HG02973 (cell line): ENCODE data around the gene CSRNP3.
"Not testable (repeated sequence)": the region's sequence is repeated elsewhere in the genome, so short reads cannot be mapped to it uniquely, and the experiment has no call there.

ENCODE experiments used
- ATAC-seq: cut with Tn5 transposase; IDR thresholded peaks from one replicate; pipeline ENCODE4 v1.9.1; 2021; ENCODE audit warnings: moderate library complexity; ENCODE audit not compliant: unreplicated experiment

Gene CSRNP3

GRCh38 chr2:165633431-165633830, 163.9 kb downstream of the CSRNP3 start:
- ATAC-seq, result no peak

DNA sequence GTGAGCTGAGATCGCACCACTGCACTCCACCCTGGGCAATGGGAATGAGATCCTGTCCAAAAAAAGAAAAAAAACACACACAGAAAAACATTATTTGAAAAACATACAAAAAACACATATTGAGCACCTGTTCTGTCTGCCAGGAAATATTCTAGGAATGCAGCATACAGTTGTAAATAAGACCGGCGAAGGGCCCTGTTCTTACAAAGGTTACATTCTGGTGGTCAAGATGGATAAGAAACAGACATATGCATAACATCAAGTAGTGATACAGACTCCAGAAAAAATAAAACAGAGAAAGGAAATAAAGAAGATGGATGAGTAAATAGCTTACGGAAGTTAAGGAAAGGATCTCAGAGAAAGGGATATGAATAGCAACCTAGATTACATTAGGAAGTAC, 164.8 kb downstream of the CSRNP3 start:
- no peak for ATAC-seq

- ATAC-seq, result no peak
Measured at GRCh38 chr2:165634855-165635254, 165.4 kb downstream of the CSRNP3 start.

- no peak for ATAC-seq
Measured at GRCh38 chr2:165635532-165635931, 166.0 kb downstream of the CSRNP3 start.

GRCh38 chr2:165636959-165637358, 167.5 kb downstream of the CSRNP3 start:
- ATAC-seq, result no peak

DNA sequence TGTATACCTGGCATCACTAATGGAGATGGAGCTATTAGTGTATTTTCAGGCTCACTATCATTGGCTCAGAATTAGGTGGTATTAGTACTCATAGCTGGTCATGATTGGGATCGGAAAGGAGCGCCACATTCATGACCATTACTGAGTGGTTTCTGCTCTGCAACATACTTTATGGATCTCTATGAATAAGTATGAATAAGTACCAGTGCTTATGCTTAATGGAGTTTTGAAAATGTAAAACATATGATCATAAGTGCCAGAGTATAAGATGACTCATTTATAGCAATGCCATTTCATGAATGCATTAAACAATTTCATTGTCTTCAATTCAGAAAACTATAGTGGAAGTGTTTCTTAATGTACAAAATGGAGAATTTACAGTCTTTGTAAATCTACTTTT, 167.9 kb downstream of the CSRNP3 start:
- no peak for ATAC-seq

DNA sequence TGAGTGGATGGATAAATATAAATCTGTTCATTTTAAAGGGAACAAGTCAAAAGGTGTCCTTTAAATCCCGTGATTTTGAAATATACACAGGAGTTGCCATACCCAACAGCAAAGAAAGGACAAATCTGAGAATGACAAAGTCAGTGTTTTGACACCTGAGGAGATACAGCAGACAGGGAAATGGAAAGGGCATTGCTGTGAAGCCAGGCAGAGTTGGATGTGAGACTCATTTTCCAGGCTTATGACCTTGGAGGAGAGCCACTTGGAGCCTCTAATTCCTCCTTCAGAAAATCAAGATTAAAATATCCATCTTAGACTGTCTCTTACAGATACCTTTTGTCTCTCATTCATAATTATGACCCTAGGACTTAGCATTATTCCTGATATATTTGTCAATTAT, 170.0 kb downstream of the CSRNP3 start:
- no peak for ATAC-seq

- no peak for ATAC-seq
Measured at GRCh38 chr2:165640247-165640929, 170.9 kb downstream of the CSRNP3 start.

- ATAC-seq, result no peak
Measured at GRCh38 chr2:165645930-165646831, 176.7 kb downstream of the CSRNP3 start.

- ATAC-seq, result no peak
Measured at GRCh38 chr2:165647409-165647808, 177.9 kb downstream of the CSRNP3 start.

GRCh38 chr2:165648801-165649200, 179.3 kb downstream of the CSRNP3 start:
- no peak for ATAC-seq

DNA sequence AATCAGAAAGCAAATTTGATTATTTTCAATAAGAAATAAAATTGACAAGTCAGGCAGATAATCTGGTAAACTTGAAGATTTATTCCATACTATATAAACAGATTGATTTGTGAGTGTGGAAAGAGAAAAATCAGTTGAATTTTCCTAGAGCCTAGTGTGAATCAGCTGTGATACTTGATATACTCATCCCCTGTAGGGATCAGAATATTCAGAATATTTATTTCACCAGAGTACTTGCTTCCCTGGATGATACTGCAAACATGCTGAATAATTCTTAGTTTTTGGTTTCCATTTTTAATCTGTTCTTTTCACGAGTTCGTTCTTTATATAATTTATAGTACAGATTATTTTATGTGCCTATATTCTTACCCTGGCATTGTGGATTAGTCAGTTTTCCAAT, 181.7 kb downstream of the CSRNP3 start:
- ATAC-seq, result no peak

GRCh38 chr2:165655661-165656060, 186.2 kb downstream of the CSRNP3 start:
- ATAC-seq, result no peak

- peak; percentile 74 for ATAC-seq
Measured at GRCh38 chr2:165660361-165660760, 190.9 kb downstream of the CSRNP3 start.

GRCh38 chr2:165662720-165663119, 193.2 kb downstream of the CSRNP3 start:
- ATAC-seq, result no peak

- ATAC-seq, result no peak
Measured at GRCh38 chr2:165665614-165666013, 196.1 kb downstream of the CSRNP3 start.

DNA sequence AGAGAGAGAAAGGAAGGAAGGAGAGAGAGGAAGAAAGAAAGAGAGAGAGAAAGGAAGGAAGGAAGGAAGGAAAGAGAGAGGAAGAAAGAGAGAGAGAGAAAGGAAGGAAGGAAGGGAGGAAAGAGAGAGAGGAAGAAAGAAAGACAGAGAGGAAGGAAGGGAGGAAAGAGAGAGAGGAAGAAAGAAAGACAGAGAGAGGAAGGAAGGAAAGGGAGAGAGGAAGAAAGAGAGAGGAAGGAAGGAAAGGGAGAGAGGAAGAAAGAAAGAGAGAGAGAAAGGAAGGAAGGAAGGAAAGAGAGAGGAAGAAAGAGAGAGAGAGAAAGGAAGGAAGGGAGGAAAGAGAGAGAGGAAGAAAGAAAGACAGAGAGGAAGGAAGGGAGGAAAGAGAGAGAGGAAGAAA, 196.6 kb downstream of the CSRNP3 start:
- not testable (repeated sequence) for ATAC-seq

GRCh38 chr2:165666605-165667004, 197.1 kb downstream of the CSRNP3 start:
- ATAC-seq, result no peak

- ATAC-seq, result no peak
Measured at GRCh38 chr2:165667375-165667774, 197.9 kb downstream of the CSRNP3 start.

DNA sequence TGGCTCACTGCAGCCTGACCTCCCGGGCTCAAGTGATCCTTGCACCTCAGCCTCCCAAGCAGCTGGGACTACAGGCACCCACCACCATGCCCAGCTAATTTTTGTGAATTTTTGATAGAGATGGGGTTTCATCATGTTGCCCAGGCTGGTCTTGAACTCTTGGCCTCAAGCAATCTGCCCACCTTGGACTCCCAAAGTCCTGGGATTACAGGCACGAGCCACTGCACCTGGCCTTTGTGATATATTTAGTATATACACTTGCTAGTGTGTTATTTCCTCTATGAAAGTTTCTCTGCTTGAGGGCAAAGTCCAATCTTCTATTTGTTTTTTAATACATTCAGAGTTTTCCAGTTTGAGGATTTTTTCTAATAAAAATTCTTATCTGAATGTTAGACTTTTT, 205.3 kb downstream of the CSRNP3 start:
- ATAC-seq, result no peak

DNA sequence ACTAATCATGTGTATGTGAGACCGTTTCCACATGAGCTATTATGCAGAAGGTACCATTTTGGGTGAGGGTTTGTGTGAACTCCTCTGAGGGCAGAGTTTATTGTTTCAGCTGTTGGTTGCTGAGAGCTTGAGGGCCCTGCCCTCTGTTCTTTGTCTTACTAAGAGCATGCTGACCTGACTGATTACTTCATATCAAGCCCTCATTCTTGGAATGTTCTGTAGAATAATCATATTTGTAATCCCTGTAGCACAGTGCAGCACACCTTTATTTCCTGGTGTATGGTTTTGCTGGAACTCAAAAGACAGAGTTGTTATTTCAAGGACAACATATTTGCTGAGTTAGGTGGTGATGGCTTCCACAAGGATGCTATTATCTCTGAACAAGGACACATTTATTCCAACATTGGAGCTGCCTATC, 206.1 kb downstream of the CSRNP3 start:
- ATAC-seq, result no peak

- ATAC-seq, result no peak
Measured at GRCh38 chr2:165678882-165679281, 209.4 kb downstream of the CSRNP3 start.
